PFSK-1 (cell line): ENCODE results near the gene FAM53B.

ENCODE experiments used
- FOXP2 ChIP-seq: optimal IDR thresholded peaks from 2 replicates; pipeline ENCODE3; 2011; ENCODE audit warnings: borderline replicate concordance, control low read depth, inconsistent platforms; ENCODE audit not compliant: insufficient read depth; ENCODE audit errors: extremely low read length, extremely low read depth
- POLR2AphosphoS5 ChIP-seq: IDR thresholded peaks from 2 replicates; pipeline ENCODE4 v1.6.1; 2012; ENCODE audit warnings: low read depth, mild to moderate bottlenecking, control low read depth, low read length, moderate library complexity
- REST ChIP-seq, 2 experiments: IDR thresholded peaks; 2 replicates each; pipeline versions ENCODE4 v1.6.1 to v1.8.0; 2011 to 2012; ENCODE audit warnings: low read depth in 2 of 2, low read length in 2 of 2, control low read depth in 1 of 2, inconsistent platforms in 1 of 2, mild to moderate bottlenecking in 1 of 2, moderate library complexity in 1 of 2; ENCODE audit not compliant: insufficient read depth in 1 of 2
- SIN3A ChIP-seq: IDR thresholded peaks from 2 replicates; pipeline ENCODE4 v1.6.1; 2012; ENCODE audit warnings: mild to moderate bottlenecking, low read length, moderate library complexity, borderline replicate concordance; ENCODE audit not compliant: insufficient read depth
- TAF1 ChIP-seq: IDR thresholded peaks from 2 replicates; pipeline ENCODE4 v1.6.1; 2012; ENCODE audit warnings: low read length, control low read depth, borderline replicate concordance; ENCODE audit not compliant: insufficient read depth

FAM53B gene

DNA sequence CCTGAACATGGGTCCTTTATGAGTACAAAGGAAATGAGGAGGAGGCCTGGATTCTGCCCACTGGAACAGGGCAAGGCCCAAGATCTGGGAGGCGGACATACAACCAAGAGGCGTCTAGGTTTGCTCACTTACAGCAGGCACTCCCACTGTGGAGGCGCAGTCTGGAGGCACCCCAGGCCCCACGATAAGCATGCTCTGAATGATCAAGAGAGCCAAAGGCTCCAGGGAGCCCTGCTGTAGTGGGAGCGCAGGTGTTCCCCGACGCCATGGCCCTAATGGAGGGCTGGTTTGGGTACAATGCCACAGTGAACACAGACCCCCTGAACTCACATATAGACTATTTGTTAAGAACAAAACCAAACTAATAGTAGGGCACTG lies 88.1 kb downstream of the FAM53B start:
- TF ChIP-seq POLR2AphosphoS5 (no peak), FOXP2 (no peak), SIN3A (no peak), REST (IDR thresholded peaks at IDR 0.05; ENCODE audit: insufficient read depth in 1 of 2, low read depth in 2 of 2, low read length in 2 of 2) (no peak), TAF1 (no peak)

- no peak for TF ChIP-seq POLR2AphosphoS5
- TF ChIP-seq TAF1, result no peak
- no peak for TF ChIP-seq FOXP2
- no peak for TF ChIP-seq REST (IDR thresholded peaks at IDR 0.05; ENCODE audit: insufficient read depth in 1 of 2, low read depth in 2 of 2, low read length in 2 of 2)
These were observed 88.7 kb downstream of the FAM53B start for GRCh38 chr10:124655191-124656112.

- TF ChIP-seq REST (IDR thresholded peaks at IDR 0.05; ENCODE audit: insufficient read depth in 1 of 2, low read depth in 2 of 2, low read length in 2 of 2), result no peak
- no peak for TF ChIP-seq FOXP2
- TF ChIP-seq TAF1, result no peak
- TF ChIP-seq POLR2AphosphoS5, result no peak
- no peak for TF ChIP-seq SIN3A
These were observed 89.5 kb downstream of the FAM53B start for GRCh38 chr10:124654686-124655085.

GRCh38 chr10:124653811-124654651 lies 90.1 kb downstream of the FAM53B start:
- TF ChIP-seq POLR2AphosphoS5 (no peak), SIN3A (no peak), FOXP2 (no peak), TAF1 (no peak), REST (IDR thresholded peaks at IDR 0.05; ENCODE audit: insufficient read depth in 1 of 2, low read depth in 2 of 2, low read length in 2 of 2) (no peak)
